ENCODE measurements around the gene EVX1. TPM values are rescaled to one million over a fixed set of nuclear protein-coding genes. Genes with fewer than 3 reads are reported as not detected.

EVX1 gene
- total RNA-seq, 4 donors from 2014 or later: not detected

DNA sequence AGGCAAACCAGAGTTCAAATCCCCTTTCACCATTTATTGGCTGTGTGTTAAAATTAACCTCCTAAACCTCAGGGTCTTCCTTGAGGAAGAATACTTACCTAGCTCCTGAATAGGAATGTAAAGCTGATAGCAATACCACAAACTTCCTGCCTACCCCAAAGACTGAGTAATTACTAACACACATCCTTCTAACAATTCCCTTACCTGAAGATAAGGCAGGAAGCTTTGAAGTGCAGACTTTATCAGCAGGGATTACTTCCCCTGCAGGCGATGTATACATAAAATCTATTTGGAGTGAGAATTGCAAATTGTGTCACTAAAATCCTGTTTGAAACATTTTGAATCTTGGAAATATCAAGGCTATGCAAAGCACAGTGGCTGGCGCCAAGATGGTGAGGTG lies 21.2 kb downstream of the EVX1 start:
- no peak overlapping the region for H3K27ac ChIP-seq (replicated peaks in 1 of 4)
- no peaks in the 10 kb centered on the region for H3K36me3 ChIP-seq
- intact Hi-C loops (cut with DNase I): no loop called here
- H3K4me3 ChIP-seq: no peak overlapping the region
- TF ChIP-seq EP300 (IDR thresholded peaks at IDR 0.05) (no peak), POLR2A (IDR thresholded peaks at IDR 0.05; ENCODE audit: low read depth) (no peak), POLR2AphosphoS5 (IDR thresholded peaks at IDR 0.05) (no peak)
- TF ChIP-seq, protein P1, sequence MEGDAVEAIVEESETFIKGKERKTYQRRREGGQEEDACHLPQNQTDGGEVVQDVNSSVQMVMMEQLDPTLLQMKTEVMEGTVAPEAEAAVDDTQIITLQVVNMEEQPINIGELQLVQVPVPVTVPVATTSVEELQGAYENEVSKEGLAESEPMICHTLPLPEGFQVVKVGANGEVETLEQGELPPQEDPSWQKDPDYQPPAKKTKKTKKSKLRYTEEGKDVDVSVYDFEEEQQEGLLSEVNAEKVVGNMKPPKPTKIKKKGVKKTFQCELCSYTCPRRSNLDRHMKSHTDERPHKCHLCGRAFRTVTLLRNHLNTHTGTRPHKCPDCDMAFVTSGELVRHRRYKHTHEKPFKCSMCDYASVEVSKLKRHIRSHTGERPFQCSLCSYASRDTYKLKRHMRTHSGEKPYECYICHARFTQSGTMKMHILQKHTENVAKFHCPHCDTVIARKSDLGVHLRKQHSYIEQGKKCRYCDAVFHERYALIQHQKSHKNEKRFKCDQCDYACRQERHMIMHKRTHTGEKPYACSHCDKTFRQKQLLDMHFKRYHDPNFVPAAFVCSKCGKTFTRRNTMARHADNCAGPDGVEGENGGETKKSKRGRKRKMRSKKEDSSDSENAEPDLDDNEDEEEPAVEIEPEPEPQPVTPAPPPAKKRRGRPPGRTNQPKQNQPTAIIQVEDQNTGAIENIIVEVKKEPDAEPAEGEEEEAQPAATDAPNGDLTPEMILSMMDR (IDR thresholded peaks at IDR 0.05): no peak
- 77% methylated on average over 2 of the region's 2 CpGs for WGBS
- no peaks in the 10 kb centered on the region for H3K9me3 ChIP-seq
- DNase-seq (ENCODE audit: extremely low spot score): no peak
- H3K4me1 ChIP-seq: no peaks in the 10 kb centered on the region
- peaks cover 0 to 26% (median 0%) of the 10 kb centered on the region in 4 donors for H3K27me3 ChIP-seq

DNA sequence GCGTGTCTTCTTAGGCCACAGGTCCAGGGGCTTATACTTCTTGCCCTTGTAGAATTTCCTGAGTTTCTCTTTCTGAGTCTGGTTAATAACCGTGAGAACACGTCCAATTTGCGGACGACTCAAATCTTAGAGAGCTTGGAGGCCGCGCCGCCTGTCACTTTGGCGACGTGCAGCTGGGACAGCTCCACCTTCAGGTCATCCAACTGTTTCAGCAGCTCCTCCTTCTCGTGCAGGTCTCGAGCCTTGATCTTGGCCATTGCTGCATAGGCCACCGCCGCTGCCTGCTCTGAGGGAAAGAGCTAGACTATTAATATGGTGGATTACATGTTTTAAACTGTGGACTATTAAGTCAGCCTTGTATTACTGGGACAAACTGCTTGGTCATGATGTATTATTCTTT lies 26.9 kb downstream of the EVX1 start:
- 87% methylated on average over 14 of the region's 14 CpGs for WGBS
- Histone ChIP-seq H3K4me1 (no peaks in the 10 kb centered on the region), H3K27me3 (peaks cover 0 to 13% (median 0%) of the 10 kb centered on the region in 4 donors), H3K27ac (replicated peaks in 1 of 4) (no peak overlapping the region), H3K9me3 (peaks cover 0 to 15% (median 11%) of the 10 kb centered on the region in 4 donors), H3K36me3 (no peaks in the 10 kb centered on the region), H3K4me3 (no peak overlapping the region)
- intact Hi-C loops (cut with DNase I): no loop called here
- TF ChIP-seq POLR2AphosphoS5 (IDR thresholded peaks at IDR 0.05) (no peak), EP300 (IDR thresholded peaks at IDR 0.05) (no peak), POLR2A (IDR thresholded peaks at IDR 0.05; ENCODE audit: low read depth) (no peak)
- TF ChIP-seq, protein P1 (IDR thresholded peaks at IDR 0.05): no peak
- DNase-seq (ENCODE audit: extremely low spot score): no peak

DNA sequence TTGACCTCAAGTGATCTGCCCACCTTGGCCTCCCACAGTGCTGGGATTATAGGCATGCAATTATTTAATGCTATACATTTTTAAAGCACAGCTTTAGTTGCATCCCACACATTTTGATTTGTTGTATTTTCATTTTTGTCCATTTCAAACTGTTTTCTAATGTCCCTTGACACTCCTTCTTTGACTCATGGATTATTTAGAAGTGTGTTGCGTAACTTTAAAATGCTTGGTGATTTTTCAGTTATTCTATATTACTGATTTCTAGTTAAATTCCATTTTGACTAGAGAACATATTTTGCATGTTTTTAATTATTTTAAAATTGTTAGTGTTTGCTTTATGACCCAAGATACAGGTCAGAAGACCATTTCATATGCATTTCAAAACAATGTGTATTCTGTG lies 28.8 kb downstream of the EVX1 start:
- TF ChIP-seq POLR2A (IDR thresholded peaks at IDR 0.05; ENCODE audit: low read depth): no peak
- TF ChIP-seq, protein P1 (IDR thresholded peaks at IDR 0.05): no peak
- no peak for TF ChIP-seq EP300 (IDR thresholded peaks at IDR 0.05)
- no peak for TF ChIP-seq POLR2AphosphoS5 (IDR thresholded peaks at IDR 0.05)
- Histone ChIP-seq H3K4me1 (no peaks in the 10 kb centered on the region), H3K27me3 (peaks cover 0 to 13% (median 0%) of the 10 kb centered on the region in 4 donors), H3K36me3 (no peaks in the 10 kb centered on the region), H3K27ac (replicated peaks in 1 of 4) (no peak overlapping the region), H3K9me3 (peaks cover 0 to 15% (median 11%) of the 10 kb centered on the region in 4 donors), H3K4me3 (no peak overlapping the region)
- no peak for DNase-seq (ENCODE audit: extremely low spot score)
- WGBS: 90% methylated on average over 1 of the region's 1 CpG
- intact Hi-C loops (cut with DNase I): no loop called here

DNA sequence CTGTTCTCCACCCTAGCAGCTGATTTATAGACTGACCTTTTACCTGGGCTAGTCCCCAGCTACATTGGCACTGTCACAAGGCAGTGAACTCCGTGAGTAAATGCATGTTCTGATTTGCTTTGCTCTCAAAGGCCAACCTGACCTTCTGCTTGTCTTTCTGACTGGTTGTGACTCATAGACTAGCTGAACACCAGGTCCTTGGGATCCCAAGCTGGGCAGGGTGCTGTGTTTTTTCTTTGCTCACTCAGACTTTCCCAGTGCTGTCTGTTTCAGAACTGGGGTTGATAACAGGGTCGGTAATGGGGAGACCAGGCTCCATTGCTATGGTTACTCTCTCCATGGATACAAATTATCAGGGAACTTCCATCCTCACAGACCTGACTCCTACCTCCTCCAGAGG lies 35.0 kb downstream of the EVX1 start:
- H3K27me3 ChIP-seq: peaks cover 0 to 12% (median 0%) of the 10 kb centered on the region in 4 donors
- TF ChIP-seq POLR2AphosphoS5 (IDR thresholded peaks at IDR 0.05) (no peak), EP300 (IDR thresholded peaks at IDR 0.05) (no peak), POLR2A (IDR thresholded peaks at IDR 0.05; ENCODE audit: low read depth) (no peak)
- TF ChIP-seq, protein P1 (IDR thresholded peaks at IDR 0.05): no peak
- no peaks in the 10 kb centered on the region for H3K4me1 ChIP-seq
- H3K9me3 ChIP-seq: peaks cover 0 to 11% (median 2%) of the 10 kb centered on the region in 4 donors
- intact Hi-C loops (cut with DNase I): no loop called here
- H3K36me3 ChIP-seq: no peaks in the 10 kb centered on the region
- WGBS: 54% methylated on average over 2 of the region's 2 CpGs
- H3K4me3 ChIP-seq: no peak overlapping the region
- no peak for DNase-seq (ENCODE audit: extremely low spot score)
- H3K27ac ChIP-seq (replicated peaks in 1 of 4): no peak overlapping the region

DNA sequence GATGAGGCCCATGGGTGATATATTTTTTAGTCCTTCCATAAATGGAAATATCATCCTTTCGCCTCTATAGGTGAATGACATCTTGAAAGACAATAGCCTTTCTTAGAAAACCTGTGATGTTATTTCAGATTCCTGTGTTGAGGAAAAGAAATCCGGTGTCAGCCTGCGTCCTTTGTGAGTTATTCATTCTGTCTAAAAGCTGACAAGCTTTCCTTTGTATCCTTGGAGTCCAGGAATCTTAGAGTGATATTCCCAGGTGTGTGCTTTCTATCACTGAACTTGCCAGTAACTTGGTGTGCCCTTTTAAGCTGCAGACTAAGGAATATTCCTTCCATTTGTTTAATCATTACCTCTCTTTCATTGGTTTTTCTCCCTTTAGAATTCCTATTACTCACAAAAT lies 41.0 kb downstream of the EVX1 start:
- Histone ChIP-seq H3K4me1 (no peaks in the 10 kb centered on the region), H3K27ac (replicated peaks in 1 of 4) (no peak overlapping the region), H3K27me3 (peaks cover 0 to 25% (median 0%) of the 10 kb centered on the region in 4 donors), H3K4me3 (no peak overlapping the region), H3K36me3 (no peaks in the 10 kb centered on the region), H3K9me3 (no peaks in the 10 kb centered on the region)
- WGBS: 69% methylated on average over 3 of the region's 3 CpGs
- no peak for DNase-seq (ENCODE audit: extremely low spot score)
- TF ChIP-seq POLR2A (IDR thresholded peaks at IDR 0.05; ENCODE audit: low read depth): no peak
- intact Hi-C loops (cut with DNase I): no loop called here

Data from esophagus muscularis mucosa (tissue), 4 donors.